NB4 (cell line): ENCODE measurements around the gene SHH.

ENCODE experiments used
- CTCF ChIP-seq: IDR thresholded peaks from one replicate; pipeline ENCODE4 v1.5.1; 2012; ENCODE audit warnings: low read depth, low read length
- POLR2A ChIP-seq: IDR thresholded peaks from 2 replicates; pipeline ENCODE4 v1.6.1; 2011; ENCODE audit warnings: mild to moderate bottlenecking; ENCODE audit not compliant: insufficient read length; ENCODE audit errors: extremely low read depth
- TF ChIP-seq, protein P1 (sequence below): IDR thresholded peaks from 2 replicates; pipeline ENCODE4 v1.6.1; 2011; ENCODE audit warnings: low read depth, low read length

GRCh38 chr7:155786491-155786890 lies 25.8 kb downstream of the SHH start:
- TF ChIP-seq POLR2A (no peak), CTCF (no peak)
- TF ChIP-seq, protein P1, sequence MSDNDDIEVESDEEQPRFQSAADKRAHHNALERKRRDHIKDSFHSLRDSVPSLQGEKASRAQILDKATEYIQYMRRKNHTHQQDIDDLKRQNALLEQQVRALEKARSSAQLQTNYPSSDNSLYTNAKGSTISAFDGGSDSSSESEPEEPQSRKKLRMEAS, result no peak
